PC-9 (cell line): ENCODE measurements around the gene CENPP. TPM values are rescaled to one million over a fixed set of nuclear protein-coding genes. Genes with fewer than 3 reads are reported as not detected.

Source experiments
- BruUV-seq: library from RNA; stranded (reverse); fragments of 400-500 nt; replicated peaks from 2 replicates; lab custom pipeline; 2021; lab: Mats Ljungman, UMichigan
- CTCF ChIA-PET: fragments of 300-600 bp; sonication (Branson Sonifier 250); formaldehyde crosslinking; loops from one replicate; lab custom pipeline; 2022; ENCODE audit warnings: antibody characterized with exemption; lab: Charles Lee
- POLR2A ChIA-PET: fragments of 300-600 bp; sonication (Branson Sonifier 250); formaldehyde crosslinking; loops from one replicate; lab custom pipeline; 2022; ENCODE audit warnings: antibody characterized with exemption; ENCODE audit not compliant: unreplicated experiment; lab: Charles Lee
- DNase-seq, 2 experiments: peaks; one replicate each; pipeline versions ENCODE4 v3.0.0 to v3.0.0-alpha.2; 2015 to 2022; ENCODE audit warnings: mixed read lengths in 1 of 2
- H2AFZ ChIP-seq: fragments of 200-600 bp; sonication (generic); 2 replicates; pipeline ENCODE4 v1.8.1; 2017; ENCODE audit warnings: antibody characterized with exemption
- H3F3A ChIP-seq: fragments of 200-600 bp; sonication (generic); 2 replicates; pipeline ENCODE4 v1.8.1; 2017; ENCODE audit warnings: antibody characterized with exemption, mild to moderate bottlenecking, low read depth; ENCODE audit not compliant: insufficient read depth
- H3K27ac ChIP-seq: fragments of 200-600 bp; sonication (generic); 2 replicates; pipeline ENCODE4 v1.6.1; 2016; ENCODE audit warnings: mixed run types
- H3K27me3 ChIP-seq: fragments of 200-600 bp; sonication (generic); 2 replicates; pipeline ENCODE4 v1.6.1; 2016; ENCODE audit warnings: low read depth, mixed run types; ENCODE audit not compliant: insufficient read depth
- H3K36me3 ChIP-seq: fragments of 200-600 bp; sonication (generic); 2 replicates; pipeline ENCODE4 v1.6.1; 2016; ENCODE audit warnings: low read depth, mixed run types
- H3K4me1 ChIP-seq: fragments of 200-600 bp; sonication (generic); replicated peaks from 2 replicates; pipeline ENCODE4 v1.6.1; 2016; ENCODE audit warnings: mixed run types; ENCODE audit not compliant: insufficient read depth
- H3K4me2 ChIP-seq: fragments of 200-600 bp; sonication (generic); 2 replicates; pipeline ENCODE4 v1.6.1; 2017; ENCODE audit warnings: mixed run types
- H3K4me3 ChIP-seq: fragments of 200-600 bp; sonication (generic); 2 replicates; pipeline ENCODE4 v1.6.1; 2016; ENCODE audit warnings: mixed run types
- H3K79me2 ChIP-seq: fragments of 200-600 bp; sonication (generic); 2 replicates; pipeline ENCODE4 v1.6.1; 2017; ENCODE audit warnings: low read depth, mixed run types
- H3K9me2 ChIP-seq: fragments of 200-600 bp; sonication (generic); 2 replicates; pipeline ENCODE4 v1.8.1; 2017; ENCODE audit warnings: mild to moderate bottlenecking; ENCODE audit not compliant: insufficient read depth
- H3K9me3 ChIP-seq: fragments of 200-600 bp; sonication (generic); 2 replicates; pipeline ENCODE4 v1.8.1; 2016; ENCODE audit warnings: low read depth; ENCODE audit not compliant: insufficient read depth
- H4K20me1 ChIP-seq: fragments of 200-600 bp; sonication (generic); 2 replicates; pipeline ENCODE4 v1.8.1; 2017; ENCODE audit not compliant: insufficient read depth
- EZH2 ChIP-seq: fragments of 200-600 bp; sonication (generic); IDR thresholded peaks from 2 replicates; pipeline ENCODE4 v1.8.0; 2017; ENCODE audit warnings: antibody characterized with exemption, low read depth
- intact Hi-C: fragments of 100-400 bp; cut with micrococcal nuclease; formaldehyde crosslinking; loops from one replicate; pipeline ENCODE4 v1.10.0; 2022; ENCODE audit not compliant: unreplicated experiment
- total RNA-seq: library from RNA; stranded (reverse); gene quantifications from 2 replicates; pipeline ENCODE4 v1.2.3, GENCODE V29; 2021
- TF ChIP-seq, protein P1 (sequence below): fragments of 200-600 bp; sonication (generic); conservative IDR thresholded peaks from 2 replicates; pipeline ENCODE4 v1.6.1; 2017; ENCODE audit warnings: mixed run types, antibody characterized with exemption, mild to moderate bottlenecking, moderate library complexity

CENPP gene
- total RNA-seq, 1 experiment from 2014 or later = 10.0 TPM

GRCh38 chr9:92543972-92544371 is 218.2 kb downstream of the CENPP start:
- Histone ChIP-seq H3K27me3 (no peaks in the 10 kb centered on the region), H2AFZ (no peak overlapping the region), H3K36me3 (no peaks in the 10 kb centered on the region), H3F3A (no peaks in the 10 kb centered on the region), H3K4me3 (no peak overlapping the region), H3K9me2 (no peaks in the 10 kb centered on the region), H3K4me1 (no peaks in the 10 kb centered on the region), H4K20me1 (no peaks in the 10 kb centered on the region), H3K4me2 (no peak overlapping the region), H3K9me3 (peaks cover 4% of the 10 kb centered on the region; the same call in 1 of the 2 replicates), H3K27ac (no peak overlapping the region), H3K79me2 (no peaks in the 10 kb centered on the region)
- CTCF ChIA-PET = no interaction called here
- POLR2A ChIA-PET = interaction anchor here (0.5 kb wide), 1 partner anchor 1993 kb away, joined by 22 read pairs; no protein-coding TSS in a partner anchor
- DNase-seq = no peak
- no peak for TF ChIP-seq EZH2
- TF ChIP-seq, protein P1, sequence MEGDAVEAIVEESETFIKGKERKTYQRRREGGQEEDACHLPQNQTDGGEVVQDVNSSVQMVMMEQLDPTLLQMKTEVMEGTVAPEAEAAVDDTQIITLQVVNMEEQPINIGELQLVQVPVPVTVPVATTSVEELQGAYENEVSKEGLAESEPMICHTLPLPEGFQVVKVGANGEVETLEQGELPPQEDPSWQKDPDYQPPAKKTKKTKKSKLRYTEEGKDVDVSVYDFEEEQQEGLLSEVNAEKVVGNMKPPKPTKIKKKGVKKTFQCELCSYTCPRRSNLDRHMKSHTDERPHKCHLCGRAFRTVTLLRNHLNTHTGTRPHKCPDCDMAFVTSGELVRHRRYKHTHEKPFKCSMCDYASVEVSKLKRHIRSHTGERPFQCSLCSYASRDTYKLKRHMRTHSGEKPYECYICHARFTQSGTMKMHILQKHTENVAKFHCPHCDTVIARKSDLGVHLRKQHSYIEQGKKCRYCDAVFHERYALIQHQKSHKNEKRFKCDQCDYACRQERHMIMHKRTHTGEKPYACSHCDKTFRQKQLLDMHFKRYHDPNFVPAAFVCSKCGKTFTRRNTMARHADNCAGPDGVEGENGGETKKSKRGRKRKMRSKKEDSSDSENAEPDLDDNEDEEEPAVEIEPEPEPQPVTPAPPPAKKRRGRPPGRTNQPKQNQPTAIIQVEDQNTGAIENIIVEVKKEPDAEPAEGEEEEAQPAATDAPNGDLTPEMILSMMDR = no peak
- no TSS peak for BruUV-seq
- intact Hi-C loops = no loop called here

DNA sequence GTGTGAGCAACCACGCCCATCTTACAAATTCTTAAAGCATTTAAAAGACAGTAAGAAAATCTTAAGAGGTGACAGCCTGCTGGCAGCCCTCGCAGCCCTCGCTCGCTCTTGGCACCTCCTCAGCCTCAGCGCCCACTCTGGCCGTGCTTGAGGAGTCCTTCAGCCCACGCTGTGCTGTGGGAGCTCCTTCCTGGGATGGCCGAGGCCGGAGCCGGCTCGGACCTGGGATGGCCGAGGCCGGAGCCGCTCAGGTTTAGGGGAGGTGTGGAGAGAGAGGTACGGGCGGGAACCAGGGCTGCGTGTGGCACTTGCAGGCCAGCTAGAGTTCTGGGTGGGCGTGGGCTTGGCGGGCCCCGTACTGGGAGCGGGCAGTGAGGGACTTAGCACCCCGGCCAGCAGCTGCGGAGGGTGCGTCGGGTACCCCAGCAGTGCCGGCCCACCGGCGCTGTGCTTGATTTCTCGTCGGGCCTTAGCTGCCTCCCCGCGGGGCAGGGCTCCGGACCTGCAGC is 219.3 kb downstream of the CENPP start:
- Histone ChIP-seq H3K36me3 (no peaks in the 10 kb centered on the region), H3K9me2 (no peaks in the 10 kb centered on the region), H3K9me3 (peaks cover 4% of the 10 kb centered on the region; the same call in 1 of the 2 replicates), H3K27ac (no peak overlapping the region), H3F3A (no peaks in the 10 kb centered on the region), H3K4me3 (no peak overlapping the region), H4K20me1 (no peaks in the 10 kb centered on the region), H3K27me3 (no peaks in the 10 kb centered on the region), H3K79me2 (no peaks in the 10 kb centered on the region), H3K4me1 (no peaks in the 10 kb centered on the region), H2AFZ (no peak overlapping the region), H3K4me2 (no peak overlapping the region)
- no TSS peak for BruUV-seq
- TF ChIP-seq EZH2 = no peak
- TF ChIP-seq, protein P1 = no peak
- POLR2A ChIA-PET = no interaction called here
- intact Hi-C loops = no loop called here
- DNase-seq = no peak
- CTCF ChIA-PET = interaction anchor here (0.6 kb wide), 1 partner anchor 43 kb away, joined by 3 read pairs; no protein-coding TSS in a partner anchor

GRCh38 chr9:92547356-92547755 is 221.6 kb downstream of the CENPP start:
- Histone ChIP-seq H3K27me3 (no peaks in the 10 kb centered on the region), H3K36me3 (no peaks in the 10 kb centered on the region), H3K79me2 (no peaks in the 10 kb centered on the region), H2AFZ (no peak overlapping the region), H4K20me1 (no peaks in the 10 kb centered on the region), H3K4me1 (no peaks in the 10 kb centered on the region), H3F3A (no peaks in the 10 kb centered on the region), H3K4me2 (no peak overlapping the region), H3K4me3 (no peak overlapping the region), H3K27ac (no peak overlapping the region), H3K9me2 (no peaks in the 10 kb centered on the region), H3K9me3 (peaks cover 4% of the 10 kb centered on the region; the same call in 1 of the 2 replicates)
- no peak for DNase-seq
- TF ChIP-seq, protein P1 = no peak
- no peak for TF ChIP-seq EZH2
- CTCF ChIA-PET = no interaction called here
- no TSS peak for BruUV-seq
- intact Hi-C loops = no loop called here
- POLR2A ChIA-PET = no interaction called here
